HG03139 (cell line): ENCODE data around the gene APOA1.

ENCODE experiments used
- ATAC-seq: cut with Tn5 transposase; IDR thresholded peaks from one replicate; pipeline ENCODE4 v1.9.1; 2021; ENCODE audit not compliant: unreplicated experiment

APOA1 gene

GRCh38 chr11:116859175-116859574, 21.8 kb upstream of the APOA1 start:
- ATAC-seq, result no peak

- no peak for ATAC-seq
Measured at GRCh38 chr11:116857936-116858335, 20.5 kb upstream of the APOA1 start.

DNA sequence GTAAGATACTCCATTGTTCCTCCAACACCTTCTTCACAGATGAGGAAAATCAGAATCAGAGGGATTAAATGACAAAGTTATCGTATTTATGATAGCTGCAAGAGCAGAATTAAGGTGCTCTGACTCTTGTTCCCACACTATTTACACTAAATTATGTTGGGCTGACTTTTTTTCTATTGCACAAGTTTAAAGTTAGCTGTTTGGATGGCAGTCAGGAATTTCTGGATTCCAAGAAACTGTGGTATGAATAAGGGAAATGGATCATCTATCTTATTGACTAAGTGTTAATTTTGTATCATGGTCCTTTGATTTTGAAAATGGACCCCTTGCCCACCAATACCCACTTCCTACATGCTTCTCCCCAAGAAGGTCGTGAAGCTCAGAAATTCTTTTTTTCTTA, 19.9 kb upstream of the APOA1 start:
- ATAC-seq, result no peak

DNA sequence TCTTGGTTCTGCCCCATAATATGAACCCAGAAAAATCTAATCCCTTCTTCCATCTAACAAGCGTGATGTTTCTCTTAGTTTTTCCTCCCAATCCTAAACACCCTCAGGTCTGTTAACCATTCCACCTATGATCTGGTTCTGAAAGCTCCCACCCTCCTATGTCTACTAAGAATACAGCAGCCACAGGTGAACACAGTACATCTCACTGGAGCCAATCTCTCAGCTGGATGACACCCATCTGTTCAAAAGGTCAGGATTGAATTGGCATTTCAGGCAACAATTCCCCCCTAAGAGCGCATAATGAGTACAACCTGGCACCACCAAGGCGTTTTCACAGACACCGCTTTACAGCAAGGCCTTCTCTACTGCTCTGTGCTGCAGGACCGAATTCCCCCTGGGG, 19.0 kb upstream of the APOA1 start:
- no peak for ATAC-seq

DNA sequence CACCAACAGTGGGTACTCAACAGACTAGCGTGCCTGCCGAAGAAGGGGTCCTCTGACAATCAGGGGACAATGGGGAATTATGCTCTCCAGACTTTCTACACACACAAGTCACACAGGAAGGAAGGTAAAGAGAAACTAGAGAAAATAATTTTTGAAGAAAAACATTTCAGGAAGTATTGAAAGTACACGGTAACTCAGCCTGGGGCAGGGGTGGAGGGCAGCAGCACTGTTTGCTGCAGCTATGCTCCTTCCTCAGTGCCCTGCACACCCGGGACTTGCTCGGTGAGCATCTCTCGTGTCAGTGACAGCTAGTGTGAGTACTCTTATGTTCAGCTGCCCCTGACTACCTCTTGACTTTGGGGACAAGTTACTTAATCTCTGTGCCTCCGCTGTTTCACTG, 18.0 kb upstream of the APOA1 start:
- no peak for ATAC-seq

GRCh38 chr11:116853461-116854073, 16.1 kb upstream of the APOA1 start:
- peak; percentile 89 for ATAC-seq

GRCh38 chr11:116852261-116853031, 15.0 kb upstream of the APOA1 start:
- ATAC-seq, result no peak

GRCh38 chr11:116851626-116852025, 14.2 kb upstream of the APOA1 start:
- no peak for ATAC-seq

DNA sequence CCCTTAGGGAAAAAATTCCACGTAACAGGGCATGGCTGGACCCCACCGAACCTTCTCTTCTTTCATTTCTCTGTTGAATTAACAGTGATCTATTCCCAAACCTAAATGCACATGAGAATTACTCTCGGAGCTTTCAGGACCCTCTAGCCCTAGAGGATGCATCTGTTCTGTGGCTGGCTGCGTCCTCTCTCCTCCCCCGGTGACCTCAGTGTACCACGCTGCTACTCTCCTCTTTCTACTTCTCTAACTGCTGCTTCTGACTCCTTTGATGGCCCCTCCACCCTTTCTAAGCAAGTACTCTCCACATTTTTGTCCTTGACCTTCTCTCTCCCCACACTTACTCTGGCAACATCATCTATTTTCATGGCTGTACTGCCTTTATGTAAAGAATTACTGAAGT, 12.1 kb upstream of the APOA1 start:
- ATAC-seq, result no peak

DNA sequence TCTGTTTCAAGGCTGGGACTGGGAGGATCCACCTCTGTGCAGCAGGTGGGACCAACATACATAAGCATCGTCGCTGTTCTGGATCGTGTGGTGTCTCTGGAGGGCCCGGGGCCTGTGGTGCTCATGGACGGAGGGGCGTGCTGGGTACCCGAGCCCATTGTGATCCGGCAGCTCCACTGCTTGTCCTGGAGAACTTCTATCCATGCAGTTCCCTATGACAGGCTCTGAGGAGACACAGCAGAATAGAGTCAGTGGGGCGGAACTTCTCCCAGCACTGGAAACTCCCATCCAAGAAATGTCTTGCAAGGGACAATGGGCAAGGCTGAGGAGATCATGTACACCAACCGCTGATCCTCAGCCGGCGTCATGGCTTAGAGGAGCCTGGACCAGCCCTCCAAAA, 11.6 kb upstream of the APOA1 start:
- no peak for ATAC-seq

- no peak for ATAC-seq
Measured at GRCh38 chr11:116847612-116848011, 10.2 kb upstream of the APOA1 start.

DNA sequence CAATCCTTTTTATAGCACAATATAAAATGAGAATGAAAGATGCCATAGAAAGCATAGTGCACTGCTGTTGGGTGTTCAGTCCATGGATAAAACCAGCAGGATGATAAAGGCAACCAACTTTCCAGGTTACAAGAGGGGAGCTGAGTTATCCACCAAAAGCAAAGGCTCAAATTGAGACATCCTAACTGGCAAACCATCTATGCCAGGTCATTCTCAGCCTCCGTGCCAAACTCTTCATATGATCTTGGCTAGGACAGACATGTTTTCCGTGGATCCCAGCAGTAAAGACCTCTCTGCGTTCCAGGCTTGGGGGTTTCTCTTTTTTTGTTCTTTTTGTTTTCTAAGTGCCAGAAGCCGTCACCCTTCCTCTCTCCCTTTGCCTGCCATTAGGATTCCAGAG, 7.3 kb upstream of the APOA1 start:
- ATAC-seq, result no peak

DNA sequence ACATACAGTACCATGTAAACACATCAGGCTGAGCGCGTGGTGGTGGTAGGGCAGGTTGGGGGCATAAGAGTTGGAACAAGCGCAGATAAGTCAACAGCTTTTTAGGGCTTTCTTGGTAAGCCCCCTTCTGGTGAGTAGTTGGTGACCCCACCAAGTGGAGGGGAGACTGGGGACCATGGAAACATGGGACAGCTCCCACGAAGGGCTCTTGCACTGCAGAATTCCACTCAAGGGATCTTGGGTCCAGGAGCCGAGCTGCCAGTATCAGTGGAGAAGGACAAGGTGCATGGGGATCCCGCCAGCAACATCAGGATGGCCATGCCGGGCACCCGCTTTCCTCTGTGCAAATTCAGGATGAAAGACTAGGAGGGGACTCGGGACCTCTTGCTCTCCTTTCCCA, 6.2 kb upstream of the APOA1 start:
- ATAC-seq, result no peak

- no peak for ATAC-seq
Measured at GRCh38 chr11:116842909-116843308, 5.5 kb upstream of the APOA1 start.

- no peak for ATAC-seq
Measured at GRCh38 chr11:116842117-116842516, 4.7 kb upstream of the APOA1 start.

DNA sequence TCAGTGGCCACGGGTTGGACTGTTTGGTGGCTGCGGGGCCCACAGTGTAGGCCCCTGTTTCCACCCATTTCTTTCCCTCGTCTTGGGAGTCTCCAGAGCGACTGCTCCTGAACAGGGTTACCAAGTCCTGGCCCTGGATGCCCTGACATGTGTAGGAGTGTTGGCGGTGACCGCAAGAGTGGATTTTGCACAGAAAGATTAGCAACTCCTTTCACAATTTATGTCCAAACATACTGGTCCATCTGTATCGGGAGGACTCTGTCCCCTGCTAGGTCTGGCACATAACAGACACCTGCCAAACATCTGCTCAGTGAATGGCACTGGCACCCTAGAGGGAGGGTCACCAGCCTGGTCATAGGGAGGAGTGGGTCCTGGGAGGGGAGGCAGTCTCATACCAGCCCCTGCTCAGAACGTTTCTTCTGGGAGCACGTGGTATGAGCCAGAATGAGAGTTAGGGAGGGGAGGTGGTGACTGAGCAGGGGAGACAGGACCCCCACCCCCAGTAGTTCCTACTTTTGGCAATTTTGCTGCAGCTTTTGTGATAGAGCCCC, 3.4 kb upstream of the APOA1 start:
- ATAC-seq, result no peak

- ATAC-seq, result no peak
Measured at GRCh38 chr11:116840224-116840745, 2.9 kb upstream of the APOA1 start.

- no peak for ATAC-seq
Measured at GRCh38 chr11:116838321-116839084, 1.1 kb upstream of the APOA1 start.

DNA sequence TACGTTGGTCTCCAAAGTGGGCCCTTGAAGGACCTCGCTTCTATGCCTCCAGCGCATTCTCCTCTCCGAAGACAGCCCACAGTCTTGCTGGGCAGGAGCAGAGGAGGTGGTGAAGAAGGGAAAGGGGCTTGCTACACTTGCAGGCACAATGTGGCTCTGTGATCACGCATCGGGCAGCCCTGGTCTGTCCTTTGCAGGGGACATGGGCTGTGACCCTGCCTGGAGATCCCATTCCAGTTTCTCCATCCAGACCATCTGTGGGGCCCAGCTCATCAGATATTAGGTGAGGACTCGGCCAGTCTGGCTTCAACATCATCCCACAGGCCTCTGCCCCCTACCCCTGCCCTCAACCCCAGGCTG, 810 bp downstream of the APOA1 start:
- ATAC-seq, result no peak

GRCh38 chr11:116835791-116836631, 1.4 kb downstream of the APOA1 start:
- ATAC-seq, result peak; percentile 77
